Keratinocyte (primary cell): ENCODE data around the gene SLC12A1. TPM values are rescaled to one million over a fixed set of nuclear protein-coding genes. Genes with fewer than 3 reads are reported as not detected.

Experiments
- DNase-seq: peaks from one replicate; pipeline ENCODE4 v3.0.0-alpha.2; 2011; ENCODE audit warnings: low read depth, missing footprints, low spot score
- FAIRE-seq: peaks from 2 replicates; lab custom pipeline; 2011; peaks lifted over from hg19 to GRCh38; lab: Jason Lieb, UNC
- H2AFZ ChIP-seq: 2 replicates; pipeline ENCODE4 v1.6.0; 2012; ENCODE audit warnings: low read length, control low read depth, inconsistent platforms; ENCODE audit not compliant: control insufficient read depth
- H3K27ac ChIP-seq: 2 replicates; pipeline ENCODE4 v1.5.1; 2011; ENCODE audit warnings: low read length; ENCODE audit not compliant: control insufficient read depth, insufficient read depth
- H3K27me3 ChIP-seq: 3 replicates; pipeline ENCODE4 v1.6.0; 2011; ENCODE audit warnings: low read length; ENCODE audit not compliant: control insufficient read depth, insufficient read depth; ENCODE audit errors: extremely low read depth
- H3K36me3 ChIP-seq, 2 experiments: 2 replicates in 1 of 2; 3 replicates in 1 of 2; pipeline ENCODE4 v1.5.1; 2011; ENCODE audit warnings: low read length in 2 of 2, mild to moderate bottlenecking in 1 of 2; ENCODE audit not compliant: control insufficient read depth in 2 of 2, insufficient read depth in 2 of 2; ENCODE audit errors: extremely low read depth in 1 of 2
- H3K4me1 ChIP-seq: 3 replicates; pipeline ENCODE4 v1.5.1; 2011; ENCODE audit warnings: low read length; ENCODE audit not compliant: control insufficient read depth, insufficient read depth; ENCODE audit errors: extremely low read depth
- H3K4me2 ChIP-seq: 3 replicates; pipeline ENCODE4 v1.6.0; 2011; ENCODE audit warnings: low read depth, low read length; ENCODE audit not compliant: control insufficient read depth, insufficient read depth; ENCODE audit errors: extremely low read depth
- H3K4me3 ChIP-seq, 3 experiments: fragments of 200-600 bp in 1 of 3; sonication (generic) in 1 of 3; 2 replicates in 2 of 3; 3 replicates in 1 of 3; pipeline ENCODE4 v1.5.1; 2011 to 2016; ENCODE audit warnings: low read length in 3 of 3, mild to moderate bottlenecking in 3 of 3, control low read depth in 2 of 3, inconsistent platforms in 1 of 3, low read depth in 1 of 3, mixed read lengths in 1 of 3, mixed run types in 1 of 3, moderate library complexity in 1 of 3; ENCODE audit not compliant: control insufficient read depth in 2 of 3, insufficient read depth in 2 of 3; ENCODE audit errors: extremely low read depth in 1 of 3
- H3K79me2 ChIP-seq: 2 replicates; pipeline ENCODE4 v1.6.0; 2012; ENCODE audit warnings: low read length; ENCODE audit not compliant: control insufficient read depth, insufficient read depth
- H3K9ac ChIP-seq: 3 replicates; pipeline ENCODE4 v1.6.0; 2011; ENCODE audit warnings: low read length; ENCODE audit not compliant: control insufficient read depth, insufficient read depth; ENCODE audit errors: extremely low read depth
- H3K9me1 ChIP-seq: 3 replicates; pipeline ENCODE4 v1.6.0; 2011; ENCODE audit warnings: low read length; ENCODE audit not compliant: control insufficient read depth, insufficient read depth; ENCODE audit errors: extremely low read depth
- H3K9me3 ChIP-seq: 2 replicates; pipeline ENCODE4 v1.5.1; 2012; ENCODE audit warnings: low read depth, low read length; ENCODE audit not compliant: control insufficient read depth
- H4K20me1 ChIP-seq: 3 replicates; pipeline ENCODE4 v1.6.0; 2011; ENCODE audit warnings: low read length; ENCODE audit not compliant: control insufficient read depth, insufficient read depth; ENCODE audit errors: extremely low read depth
- CTCF ChIP-seq, 3 experiments: IDR thresholded peaks in 1 of 3; conservative IDR thresholded peaks in 1 of 3; optimal IDR thresholded peaks in 1 of 3; 2 replicates in 2 of 3; 3 replicates in 1 of 3; pipeline versions ENCODE3 to v1.5.1; 2011; ENCODE audit warnings: low read length in 3 of 3, mild to moderate bottlenecking in 3 of 3, moderate library complexity in 2 of 3, control low read depth in 1 of 3, inconsistent platforms in 1 of 3; ENCODE audit not compliant: insufficient read depth in 2 of 3; ENCODE audit errors: extremely low read depth in 1 of 3
- EZH2 ChIP-seq: IDR thresholded peaks from one replicate; pipeline ENCODE4 v1.6.1; 2012; ENCODE audit warnings: inconsistent platforms, mild to moderate bottlenecking, low read length, moderate library complexity
- dilution Hi-C: fragments of 300-500 bp; cut with MboI; formaldehyde crosslinking; loops from one replicate; pipeline ENCODE4 v1.7.0; 2020; ENCODE audit warnings: low sequenced_read_pairs; ENCODE audit not compliant: extremely low pct_ligation_motif_present
- polyA plus RNA-seq, 5 experiments: library from polyadenylated mRNA; depleted of rRNA in 3 of 5; stranded (reverse) in 3 of 5; stranded (forward) in 1 of 5; unstranded in 1 of 5; fragments of >200 nt; gene quantifications; 1 replicate in 1 of 5; 2 replicates in 3 of 5; 3 replicates in 1 of 5; pipeline versions ENCODE4 v1.2.1 to v1.2.3, GENCODE V29; 2011 to 2012; ENCODE audit warnings: missing spikeins in 2 of 5, low read depth in 1 of 5, low replicate concordance in 1 of 5

Gene SLC12A1
- polyA plus RNA-seq, 1 donor (not counting 4 experiments of a cell fraction or from before 2014, with no cell fraction given): not detected

- Histone ChIP-seq H3K4me3 (no peak overlapping the region), H3K27me3 (no peaks in the 10 kb centered on the region), H4K20me1 (no peaks in the 10 kb centered on the region), H3K36me3 (no peaks in the 10 kb centered on the region), H3K79me2 (no peaks in the 10 kb centered on the region), H2AFZ (no peak overlapping the region), H3K9me1 (no peaks in the 10 kb centered on the region), H3K4me2 (no peak overlapping the region), H3K9ac (no peak overlapping the region), H3K9me3 (no peaks in the 10 kb centered on the region), H3K27ac (no peak overlapping the region), H3K4me1 (peaks cover 2% of the 10 kb centered on the region)
- TF ChIP-seq CTCF (optimal IDR thresholded peaks at IDR 0.05 in 1 of 3, IDR thresholded peaks at IDR 0.05 in 1 of 3, conservative IDR thresholded peaks at IDR 0.05 in 1 of 3; ENCODE audit: extremely low read depth in 1 of 3, insufficient read depth in 2 of 3, low read length in 3 of 3) (no peak), EZH2 (no peak)
- no peak for FAIRE-seq
- DNase-seq: no peak
- dilution Hi-C loops: loop anchor here (25.0 kb wide), 1 partner anchor 1078 kb away; no protein-coding TSS in a partner anchor
Measured at GRCh38 chr15:48265135-48265534, 59.0 kb downstream of the SLC12A1 start.

GRCh38 chr15:48266024-48266689, 60.1 kb downstream of the SLC12A1 start:
- FAIRE-seq (no peak), DNase-seq (no peak)
- H3K4me2 ChIP-seq: no peak overlapping the region
- no peak overlapping the region for H3K9ac ChIP-seq
- no peaks in the 10 kb centered on the region for H3K9me1 ChIP-seq
- no peaks in the 10 kb centered on the region for H3K36me3 ChIP-seq
- H3K27me3 ChIP-seq: no peaks in the 10 kb centered on the region
- TF ChIP-seq CTCF (optimal IDR thresholded peaks at IDR 0.05 in 1 of 3, IDR thresholded peaks at IDR 0.05 in 1 of 3, conservative IDR thresholded peaks at IDR 0.05 in 1 of 3; ENCODE audit: extremely low read depth in 1 of 3, insufficient read depth in 2 of 3, low read length in 3 of 3) (no peak), EZH2 (no peak)
- H3K9me3 ChIP-seq: no peaks in the 10 kb centered on the region
- no peak overlapping the region for H3K27ac ChIP-seq
- H2AFZ ChIP-seq: no peak overlapping the region
- peaks cover 2% of the 10 kb centered on the region for H3K4me1 ChIP-seq
- H3K79me2 ChIP-seq: no peaks in the 10 kb centered on the region
- no peaks in the 10 kb centered on the region for H4K20me1 ChIP-seq
- dilution Hi-C loops: loop anchor here (25.0 kb wide), 1 partner anchor 1079 kb away; no protein-coding TSS in a partner anchor
- H3K4me3 ChIP-seq: no peak overlapping the region
